Gastroesophageal sphincter (tissue), 4 donors: ENCODE measurements around the gene MRPL55. TPM values are rescaled to one million over a fixed set of nuclear protein-coding genes. Genes with fewer than 3 reads are reported as not detected.

ENCODE experiments used
- ATAC-seq: fragments of 150-250 bp; one replicate; pipeline ENCODE4 v1.9.1; 2016; ENCODE audit warnings: mild to moderate bottlenecking, moderate library complexity
- H3K27ac ChIP-seq, 4 donors: fragments of 200-600 bp; sonication (generic) in 3 of 4; 1 replicate in 3 of 4; 2 replicates in 1 of 4; pipeline ENCODE4 v1.5.1; 2016 to 2019
- H3K27me3 ChIP-seq: fragments of 200-600 bp; sonication (generic); one replicate; pipeline ENCODE4 v1.5.1; 2019
- H3K36me3 ChIP-seq, 2 donors: fragments of 200-600 bp; sonication (generic); one replicate each; pipeline ENCODE4 v1.5.1; 2019; ENCODE audit warnings: control low read depth in 1 of 2
- H3K4me1 ChIP-seq, 3 donors: fragments of 200-600 bp; sonication (generic); 1 replicate in 2 of 3; 2 replicates in 1 of 3; pipeline ENCODE4 v1.5.1; 2016 to 2019; ENCODE audit warnings: control low read depth in 2 of 3
- H3K4me3 ChIP-seq, 2 donors: fragments of 200-600 bp; sonication (generic); one replicate each; pipeline ENCODE4 v1.5.1; 2019; ENCODE audit warnings: mild to moderate bottlenecking in 1 of 2, moderate library complexity in 1 of 2
- H3K9me3 ChIP-seq, 3 donors: fragments of 200-600 bp; sonication (generic); one replicate each; pipeline ENCODE4 v1.5.1; 2017 to 2019; ENCODE audit warnings: control low read depth in 2 of 3
- EP300 ChIP-seq: sonication (generic); formaldehyde crosslinking; IDR thresholded peaks from one replicate; pipeline ENCODE4 v1.6.1; 2017; ENCODE audit warnings: antibody characterized with exemption, mild to moderate bottlenecking
- POLR2A ChIP-seq, 2 donors: fragments of 450-650 bp; IDR thresholded peaks; one replicate each; pipeline ENCODE4 v1.6.1; 2017; ENCODE audit warnings: antibody characterized with exemption in 2 of 2, mild to moderate bottlenecking in 2 of 2, moderate library complexity in 1 of 2
- POLR2AphosphoS5 ChIP-seq: sonication (generic); formaldehyde crosslinking; IDR thresholded peaks from one replicate; pipeline ENCODE4 v1.6.1; 2017; ENCODE audit warnings: antibody characterized with exemption
- whole genome bisulfite sequencing, 2 donors: methylation state at CpG; one replicate each; pipeline ENCODE4 v1.1.5; 2018; ENCODE audit warnings: low coverage in 1 of 2; 5-methylcytosine and 5-hydroxymethylcytosine counted together
- total RNA-seq, 4 donors: library from RNA; depleted of rRNA; stranded (reverse); fragments of >200 nt; gene quantifications; one replicate each; pipeline ENCODE4 v1.1.0, GENCODE V29; 2016
- TF ChIP-seq, protein P1 (sequence below), 4 experiments: fragments of 200-600 bp in 2 of 4; fragments of 450-650 bp in 2 of 4; sonication (generic) in 1 of 4; IDR thresholded peaks; one replicate each; pipeline ENCODE4 v1.5.1; 2017 to 2019; ENCODE audit warnings: antibody characterized with exemption in 4 of 4, mild to moderate bottlenecking in 2 of 4, moderate library complexity in 2 of 4

Gene MRPL55
- total RNA-seq, 4 donors from 2014 or later = 50.2 to 394 (median 81.5) TPM

DNA sequence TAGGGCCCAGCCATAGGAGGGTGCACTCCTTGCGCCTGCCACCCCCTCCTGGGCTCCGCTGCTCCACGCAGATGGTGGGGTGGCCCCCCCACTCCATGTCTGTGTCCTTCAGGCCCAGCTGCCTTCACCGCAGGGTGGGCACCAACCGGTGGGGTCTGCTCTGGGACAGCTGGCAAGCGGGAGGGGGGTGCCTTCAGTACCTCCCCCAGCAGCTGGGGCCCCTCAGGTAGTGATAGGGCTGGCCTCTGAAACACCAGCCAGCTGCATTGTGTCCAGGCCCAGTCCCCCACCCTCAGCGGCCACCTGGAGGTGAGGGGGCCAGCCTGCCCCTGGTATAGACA, 41.0 kb upstream of the MRPL55 start:
- peaks cover 6 to 81% (median 45%) of the 10 kb centered on the region in 3 donors for H3K4me1 ChIP-seq
- H3K36me3 ChIP-seq = peaks cover 0 to 41% of the 10 kb centered on the region in 2 donors
- H3K9me3 ChIP-seq = no peaks in the 10 kb centered on the region
- no peak for TF ChIP-seq EP300
- TF ChIP-seq, protein P1, sequence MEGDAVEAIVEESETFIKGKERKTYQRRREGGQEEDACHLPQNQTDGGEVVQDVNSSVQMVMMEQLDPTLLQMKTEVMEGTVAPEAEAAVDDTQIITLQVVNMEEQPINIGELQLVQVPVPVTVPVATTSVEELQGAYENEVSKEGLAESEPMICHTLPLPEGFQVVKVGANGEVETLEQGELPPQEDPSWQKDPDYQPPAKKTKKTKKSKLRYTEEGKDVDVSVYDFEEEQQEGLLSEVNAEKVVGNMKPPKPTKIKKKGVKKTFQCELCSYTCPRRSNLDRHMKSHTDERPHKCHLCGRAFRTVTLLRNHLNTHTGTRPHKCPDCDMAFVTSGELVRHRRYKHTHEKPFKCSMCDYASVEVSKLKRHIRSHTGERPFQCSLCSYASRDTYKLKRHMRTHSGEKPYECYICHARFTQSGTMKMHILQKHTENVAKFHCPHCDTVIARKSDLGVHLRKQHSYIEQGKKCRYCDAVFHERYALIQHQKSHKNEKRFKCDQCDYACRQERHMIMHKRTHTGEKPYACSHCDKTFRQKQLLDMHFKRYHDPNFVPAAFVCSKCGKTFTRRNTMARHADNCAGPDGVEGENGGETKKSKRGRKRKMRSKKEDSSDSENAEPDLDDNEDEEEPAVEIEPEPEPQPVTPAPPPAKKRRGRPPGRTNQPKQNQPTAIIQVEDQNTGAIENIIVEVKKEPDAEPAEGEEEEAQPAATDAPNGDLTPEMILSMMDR (IDR thresholded peaks at IDR 0.05) = peak in 1 of 4 experiments; percentile 10
- H3K27ac ChIP-seq = peak overlapping the region; percentile 77 to 98 (median 90)
- peak; percentile 3 for ATAC-seq
- no CpG with 5 or more reads among the region's 7 CpGs for WGBS, 2 donors
- H3K4me3 ChIP-seq = peak overlapping the region; percentile 26 to 52
- H3K27me3 ChIP-seq = no peaks in the 10 kb centered on the region

DNA sequence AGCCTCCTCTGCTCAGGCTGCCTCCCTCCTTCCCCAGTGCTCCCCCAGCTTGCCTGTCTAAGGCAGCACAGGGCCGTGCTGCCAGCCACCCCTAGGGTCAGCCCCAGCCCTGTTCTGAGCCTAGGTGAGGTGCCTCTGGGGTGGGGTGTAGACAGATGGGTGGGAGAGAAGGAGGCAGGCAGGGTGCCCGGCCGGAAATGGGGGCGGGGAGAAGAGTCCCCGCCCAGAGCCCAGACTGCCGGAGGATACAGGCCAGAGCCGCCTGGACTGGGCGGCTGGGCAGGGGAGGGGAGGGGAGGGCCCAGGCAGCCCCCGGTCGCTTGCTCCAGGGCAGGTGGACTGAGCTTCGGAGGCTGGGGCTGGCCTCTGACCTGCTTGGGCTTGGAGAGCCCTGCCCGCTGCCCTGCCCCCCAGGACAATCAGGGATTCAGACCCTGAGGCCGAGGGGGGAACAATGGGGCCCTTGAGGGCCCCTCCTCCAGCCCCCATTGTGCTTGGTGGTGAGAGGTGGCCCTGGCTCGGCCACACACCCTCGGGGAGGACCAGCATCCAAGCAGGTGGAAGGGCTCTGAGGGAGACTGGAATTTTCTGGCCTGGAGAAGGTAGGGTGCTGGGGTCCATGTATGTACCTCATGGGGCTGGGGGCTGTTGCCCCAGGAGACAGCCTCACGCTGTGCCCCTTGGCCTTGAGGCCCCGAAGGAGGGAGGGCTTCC, 40.5 kb upstream of the MRPL55 start, which contains the start of gene GJC2:
GJC2 (plus strand) TSS at position 525 of the 714 bp plus-strand sequence. CDS start 7,829 bp downstream, outside the sequence.
- TF ChIP-seq POLR2A (IDR thresholded peaks at IDR 0.05) = peak in 1 of 2 donors; percentile 51
- TF ChIP-seq POLR2AphosphoS5 = no peak
- Histone ChIP-seq H3K4me1 (peaks cover 6 to 85% (median 50%) of the 10 kb centered on the region in 3 donors), H3K27ac (peak within 1 kb of the TSS; percentile 77 to 98 (median 90)), H3K9me3 (no peaks in the 10 kb centered on the region), H3K36me3 (peaks cover 0 to 43% of the 10 kb centered on the region in 2 donors), H3K4me3 (peak within 1 kb of the TSS; percentile 26 to 52), H3K27me3 (no peaks in the 10 kb centered on the region)
- 25% methylated on average over 9 of the region's 17 CpGs; no CpG with 5 or more reads in 1 of the 2 donors for WGBS, 2 donors
- ATAC-seq = peak; percentile 77

DNA sequence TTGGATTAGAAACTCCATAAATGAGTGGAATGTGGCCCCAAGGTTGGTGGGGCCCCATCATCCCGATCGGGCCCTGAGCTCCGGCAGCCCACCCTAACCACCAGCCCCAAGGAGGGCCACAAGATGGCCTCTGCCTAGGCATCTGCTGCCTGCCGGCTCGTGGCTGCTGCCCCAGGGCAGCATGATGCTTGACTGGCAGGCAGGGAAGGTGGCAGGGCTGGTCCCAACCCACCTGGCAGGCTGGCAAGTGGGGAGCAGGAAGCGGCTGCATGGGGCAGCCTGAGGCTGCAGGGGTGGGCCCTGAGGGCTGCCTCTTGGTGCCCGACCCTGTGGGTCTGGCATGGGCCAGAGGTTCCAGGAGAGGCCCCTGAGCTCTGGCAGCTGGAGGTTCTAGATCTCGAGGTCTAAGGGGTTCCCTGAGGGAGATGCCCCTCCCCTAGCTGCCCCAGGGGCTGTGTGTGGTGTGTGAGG, 39.9 kb upstream of the MRPL55 start:
- Histone ChIP-seq H3K4me3 (peak overlapping the region in 1 of 2 donors; percentile 52), H3K4me1 (peaks cover 6 to 91% (median 53%) of the 10 kb centered on the region in 3 donors), H3K36me3 (peaks cover 0 to 43% of the 10 kb centered on the region in 2 donors), H3K27me3 (no peaks in the 10 kb centered on the region), H3K27ac (peak overlapping the region; percentile 77 to 98 (median 90)), H3K9me3 (no peaks in the 10 kb centered on the region)
- peak; percentile 0 for ATAC-seq
- TF ChIP-seq, protein P1 (IDR thresholded peaks at IDR 0.05) = no peak
- TF ChIP-seq EP300 (no peak), POLR2A (IDR thresholded peaks at IDR 0.05) (no peak), POLR2AphosphoS5 (no peak)
- 40% methylated on average over 2 of the region's 8 CpGs; no CpG with 5 or more reads in 1 of the 2 donors for WGBS, 2 donors

DNA sequence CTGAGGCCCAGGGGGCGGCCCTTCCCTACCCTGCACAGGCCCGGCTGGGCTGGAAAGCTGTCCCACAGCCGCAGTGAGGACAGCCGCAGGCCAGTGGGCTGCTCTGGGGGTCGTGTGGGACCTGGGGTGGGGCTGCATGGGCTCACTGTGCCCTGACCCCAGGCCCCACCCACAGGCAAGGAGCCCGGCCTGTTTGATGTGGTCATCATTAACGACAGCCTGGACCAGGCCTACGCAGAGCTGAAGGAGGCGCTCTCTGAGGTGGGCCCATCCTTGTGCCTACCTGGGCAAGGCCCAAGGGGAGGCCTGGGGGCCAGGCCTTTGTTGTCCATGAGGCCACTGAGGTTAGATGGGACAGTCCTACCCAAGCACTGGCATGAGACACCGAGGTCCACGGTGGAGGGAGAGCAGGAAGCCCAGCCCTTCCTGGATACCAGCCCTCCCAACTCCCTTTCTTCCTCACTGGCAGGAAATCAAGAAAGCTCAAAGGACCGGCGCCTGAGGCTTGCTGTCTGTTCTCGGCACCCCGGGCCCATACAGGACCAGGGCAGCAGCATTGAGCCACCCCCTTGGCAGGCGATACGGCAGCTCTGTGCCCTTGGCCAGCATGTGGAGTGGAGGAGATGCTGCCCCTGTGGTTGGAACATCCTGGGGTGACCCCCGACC, 39.2 kb upstream of the MRPL55 start:
- Histone ChIP-seq H3K9me3 (no peaks in the 10 kb centered on the region), H3K4me1 (peaks cover 6 to 97% (median 56%) of the 10 kb centered on the region in 3 donors), H3K27ac (peak overlapping the region in 3 of 4 donors; percentile 88 to 98 (median 91)), H3K36me3 (peaks cover 0 to 43% of the 10 kb centered on the region in 2 donors), H3K4me3 (no peak overlapping the region), H3K27me3 (no peaks in the 10 kb centered on the region)
- no peak for ATAC-seq
- TF ChIP-seq POLR2AphosphoS5 = no peak
- TF ChIP-seq POLR2A (IDR thresholded peaks at IDR 0.05) = no peak
- TF ChIP-seq, protein P1 (IDR thresholded peaks at IDR 0.05) = no peak
- TF ChIP-seq EP300 = no peak
- no CpG with 5 or more reads among the region's 18 CpGs for WGBS, 2 donors

DNA sequence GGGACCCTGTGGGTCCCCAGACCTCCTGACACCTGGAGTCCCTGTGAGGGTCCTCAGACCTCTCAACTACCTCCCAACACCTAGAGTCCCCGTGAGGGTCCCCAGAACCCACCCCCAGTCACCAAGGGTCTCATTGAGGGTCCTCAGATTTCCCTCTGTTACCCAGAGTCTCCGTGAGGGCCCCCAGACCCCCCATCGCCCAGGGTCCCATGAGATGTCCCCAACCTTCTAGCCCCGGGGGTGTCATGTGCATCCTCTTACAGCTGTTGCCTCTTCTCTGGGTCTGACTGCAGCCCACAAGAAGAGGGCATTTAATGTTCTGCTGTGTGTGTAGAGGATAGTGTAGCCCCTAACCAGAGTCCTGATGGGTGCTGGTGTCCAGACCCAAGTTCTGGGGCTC, 38.7 kb upstream of the MRPL55 start:
- TF ChIP-seq POLR2A (IDR thresholded peaks at IDR 0.05) (no peak), EP300 (no peak), POLR2AphosphoS5 (no peak)
- TF ChIP-seq, protein P1 (IDR thresholded peaks at IDR 0.05) = no peak
- 95% methylated on average over 2 of the region's 4 CpGs; no CpG with 5 or more reads in 1 of the 2 donors for WGBS, 2 donors
- Histone ChIP-seq H3K27ac (peak overlapping the region in 3 of 4 donors; percentile 88 to 98 (median 91)), H3K27me3 (no peaks in the 10 kb centered on the region), H3K9me3 (no peaks in the 10 kb centered on the region), H3K4me1 (peaks cover 6 to 98% (median 62%) of the 10 kb centered on the region in 3 donors), H3K36me3 (peaks cover 0 to 43% of the 10 kb centered on the region in 2 donors), H3K4me3 (no peak overlapping the region)
- no peak for ATAC-seq
